GM13977 (cell line): ENCODE results near the gene SYMPK.

Experiments
- DNase-seq: peaks from one replicate; pipeline ENCODE4 v3.0.0; 2012; ENCODE audit warnings: low spot score
- in situ Hi-C: fragments of 300-500 bp; cut with MboI; formaldehyde crosslinking; loops from one replicate; pipeline ENCODE4 v1.12.0; 2022; ENCODE audit warnings: low sequenced_read_pairs, low pct_unique_long_range_greater_than_20kb, mixed read lengths, inconsistent platforms; ENCODE audit not compliant: unreplicated experiment
- TF ChIP-seq, protein P1 (sequence below): IDR thresholded peaks from 2 replicates; pipeline ENCODE4 v1.5.1; 2012; ENCODE audit warnings: mild to moderate bottlenecking, control low read depth; ENCODE audit not compliant: insufficient read depth; ENCODE audit errors: extremely low read depth, missing control alignments

SYMPK gene

DNA sequence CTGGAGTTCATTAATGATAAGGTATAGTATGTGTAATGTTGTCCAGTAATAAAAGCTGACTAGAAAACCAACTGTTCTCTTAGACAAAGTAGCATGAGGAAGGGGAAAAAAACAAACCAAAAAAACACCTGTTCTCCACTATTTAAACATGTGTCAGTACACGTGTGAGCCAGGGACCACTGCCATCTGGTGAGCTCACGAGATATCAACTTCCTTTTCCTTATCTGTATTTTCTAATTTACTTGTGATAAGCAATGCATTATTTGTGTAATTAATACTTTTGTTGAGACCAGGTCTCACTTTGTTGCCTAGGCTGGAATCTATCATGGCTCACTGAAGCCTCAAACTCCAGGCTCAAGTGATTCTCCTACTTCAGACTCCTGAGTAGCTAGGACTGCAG is 89.6 kb downstream of the SYMPK start:
- in situ Hi-C loops = no loop called here
- no peak for DNase-seq
- TF ChIP-seq, protein P1, sequence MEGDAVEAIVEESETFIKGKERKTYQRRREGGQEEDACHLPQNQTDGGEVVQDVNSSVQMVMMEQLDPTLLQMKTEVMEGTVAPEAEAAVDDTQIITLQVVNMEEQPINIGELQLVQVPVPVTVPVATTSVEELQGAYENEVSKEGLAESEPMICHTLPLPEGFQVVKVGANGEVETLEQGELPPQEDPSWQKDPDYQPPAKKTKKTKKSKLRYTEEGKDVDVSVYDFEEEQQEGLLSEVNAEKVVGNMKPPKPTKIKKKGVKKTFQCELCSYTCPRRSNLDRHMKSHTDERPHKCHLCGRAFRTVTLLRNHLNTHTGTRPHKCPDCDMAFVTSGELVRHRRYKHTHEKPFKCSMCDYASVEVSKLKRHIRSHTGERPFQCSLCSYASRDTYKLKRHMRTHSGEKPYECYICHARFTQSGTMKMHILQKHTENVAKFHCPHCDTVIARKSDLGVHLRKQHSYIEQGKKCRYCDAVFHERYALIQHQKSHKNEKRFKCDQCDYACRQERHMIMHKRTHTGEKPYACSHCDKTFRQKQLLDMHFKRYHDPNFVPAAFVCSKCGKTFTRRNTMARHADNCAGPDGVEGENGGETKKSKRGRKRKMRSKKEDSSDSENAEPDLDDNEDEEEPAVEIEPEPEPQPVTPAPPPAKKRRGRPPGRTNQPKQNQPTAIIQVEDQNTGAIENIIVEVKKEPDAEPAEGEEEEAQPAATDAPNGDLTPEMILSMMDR = no peak

DNA sequence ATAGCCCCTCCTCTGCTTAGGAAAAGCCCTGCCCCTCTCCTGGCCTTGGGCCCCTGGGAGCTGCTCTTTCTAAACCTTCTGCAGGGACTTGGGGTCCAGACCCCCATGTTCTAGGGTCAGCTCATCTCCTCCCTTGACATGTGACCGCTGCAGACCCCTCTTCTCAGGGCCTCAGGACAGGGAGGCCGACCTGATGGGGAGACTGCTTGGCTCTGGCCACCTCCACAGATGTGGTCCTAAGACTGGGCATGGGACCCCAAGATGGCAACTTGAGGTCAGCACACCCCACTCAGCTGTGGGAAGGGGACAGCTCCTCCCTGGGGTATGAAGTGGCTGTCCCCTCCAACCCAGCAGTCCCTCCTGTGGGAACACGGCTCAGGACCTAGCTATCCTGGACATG is 90.0 kb downstream of the SYMPK start:
- TF ChIP-seq, protein P1 = no peak
- no peak for DNase-seq
- in situ Hi-C loops = no loop called here

DNA sequence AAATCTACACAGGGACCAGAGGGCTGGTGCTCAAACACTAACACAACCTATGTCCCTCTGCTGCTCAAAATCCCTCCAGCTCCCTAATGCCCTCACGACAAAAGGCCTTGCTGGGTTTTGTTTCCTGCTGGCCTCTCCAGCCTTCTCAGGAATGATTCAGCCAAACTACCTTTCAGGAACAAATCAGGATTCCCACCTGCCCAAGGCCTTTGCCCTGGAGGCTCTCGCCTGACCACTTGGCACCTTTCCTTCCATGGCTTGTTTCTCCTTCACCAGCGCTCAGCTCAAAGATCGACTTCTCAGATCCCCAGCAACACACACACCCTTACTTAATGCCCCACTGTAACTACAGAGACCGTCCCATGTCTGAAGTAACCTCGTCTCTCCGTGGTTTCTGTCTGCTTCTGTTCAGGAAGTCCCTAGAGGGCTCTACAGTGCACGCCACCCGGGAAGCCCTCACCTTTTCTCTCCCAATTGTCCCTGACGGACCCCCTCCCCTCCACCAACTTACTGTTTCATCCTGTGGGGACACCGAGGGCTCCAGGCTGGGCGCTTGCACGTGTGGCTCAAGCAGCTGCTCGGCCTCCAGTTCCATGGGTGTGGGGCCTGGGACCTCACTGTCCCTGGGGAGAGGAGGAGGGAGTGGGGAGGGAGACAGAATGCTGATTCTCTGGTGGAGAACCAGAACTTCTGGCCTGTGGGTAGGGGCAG is 90.7 kb downstream of the SYMPK start:
- DNase-seq = no peak
- in situ Hi-C loops = no loop called here
- TF ChIP-seq, protein P1 = no peak

DNA sequence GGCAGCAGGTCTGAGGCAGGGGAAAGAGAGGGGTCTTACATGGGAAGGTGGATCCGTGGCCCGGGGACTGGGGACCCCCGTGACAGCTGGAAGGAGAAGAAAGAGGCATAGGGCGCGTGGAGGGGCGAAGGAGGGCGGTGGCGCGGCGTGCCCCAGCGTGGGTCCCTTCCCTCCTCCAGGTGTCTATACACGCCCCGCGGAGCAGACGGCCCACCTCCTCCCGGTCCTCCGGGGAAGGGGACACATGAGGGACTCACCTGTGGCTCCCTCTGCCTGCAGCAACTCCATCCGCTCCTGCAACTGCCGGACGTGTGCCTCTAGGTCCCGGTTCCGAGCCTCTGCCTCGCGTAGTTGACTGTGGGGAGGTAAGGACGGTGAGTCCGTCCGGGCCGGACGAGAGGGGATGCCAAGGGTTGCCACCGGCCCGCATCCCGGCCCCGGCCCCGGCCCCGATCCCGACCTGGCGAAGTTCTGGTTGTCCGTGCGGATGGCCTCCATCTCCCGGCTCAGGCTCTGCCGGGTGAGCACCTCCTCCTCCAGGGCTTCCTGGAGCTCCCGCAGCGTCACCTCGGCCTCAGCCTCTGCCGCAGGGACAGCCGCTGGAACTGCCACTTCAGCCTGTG is 91.5 kb downstream of the SYMPK start:
- TF ChIP-seq, protein P1 = no peak
- no peak for DNase-seq
- in situ Hi-C loops = no loop called here

DNA sequence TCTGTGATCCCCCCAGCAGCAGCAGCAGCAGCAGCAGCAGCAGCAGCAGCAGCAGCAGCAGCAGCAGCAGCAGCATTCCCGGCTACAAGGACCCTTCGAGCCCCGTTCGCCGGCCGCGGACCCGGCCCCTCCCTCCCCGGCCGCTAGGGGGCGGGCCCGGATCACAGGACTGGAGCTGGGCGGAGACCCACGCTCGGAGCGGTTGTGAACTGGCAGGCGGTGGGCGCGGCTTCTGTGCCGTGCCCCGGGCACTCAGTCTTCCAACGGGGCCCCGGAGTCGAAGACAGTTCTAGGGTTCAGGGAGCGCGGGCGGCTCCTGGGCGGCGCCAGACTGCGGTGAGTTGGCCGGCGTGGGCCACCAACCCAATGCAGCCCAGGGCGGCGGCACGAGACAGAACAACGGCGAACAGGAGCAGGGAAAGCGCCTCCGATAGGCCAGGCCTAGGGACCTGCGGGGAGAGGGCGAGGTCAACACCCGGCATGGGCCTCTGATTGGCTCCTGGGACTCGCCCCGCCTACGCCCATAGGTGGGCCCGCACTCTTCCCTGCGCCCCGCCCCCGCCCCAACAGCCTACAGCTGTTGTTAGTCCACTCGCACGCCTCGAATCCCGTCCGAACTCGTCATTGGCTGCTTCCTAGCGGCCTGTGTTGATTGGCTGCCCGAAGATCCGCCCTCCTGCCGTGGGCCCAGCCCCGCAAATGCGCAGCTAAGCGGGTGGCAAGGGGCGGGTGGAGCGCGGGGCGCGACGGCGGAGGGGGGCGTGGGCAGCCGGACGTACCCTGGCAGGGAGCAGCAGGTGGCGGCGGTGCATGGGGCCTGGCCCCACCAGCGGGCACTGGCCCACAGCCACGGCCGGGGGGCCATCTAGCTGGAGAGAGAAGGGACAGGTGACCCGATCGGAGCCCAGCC is 92.5 kb downstream of the SYMPK start:
- in situ Hi-C loops = no loop called here
- TF ChIP-seq, protein P1 = peak; percentile 92
- peak; percentile 97 for DNase-seq

DNA sequence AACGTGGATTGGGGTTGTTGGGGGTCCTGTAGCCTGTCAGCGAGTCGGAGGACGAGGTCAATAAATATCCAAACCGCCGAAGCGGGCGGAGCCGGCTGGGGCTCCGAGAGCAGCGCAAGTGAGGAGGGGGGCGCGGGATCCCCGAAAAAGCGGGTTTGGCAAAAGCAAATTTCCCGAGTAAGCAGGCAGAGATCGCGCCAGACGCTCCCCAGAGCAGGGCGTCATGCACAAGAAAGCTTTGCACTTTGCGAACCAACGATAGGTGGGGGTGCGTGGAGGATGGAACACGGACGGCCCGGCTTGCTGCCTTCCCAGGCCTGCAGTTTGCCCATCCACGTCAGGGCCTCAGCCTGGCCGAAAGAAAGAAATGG is 93.1 kb downstream of the SYMPK start:
- peak; percentile 62 for DNase-seq
- TF ChIP-seq, protein P1 = no peak
- in situ Hi-C loops = no loop called here
